ENCODE results near the gene OAS2. TPM values are rescaled to one million over a fixed set of nuclear protein-coding genes. Genes with fewer than 3 reads are reported as not detected.

Gene OAS2
- total and polyA plus RNA-seq, 10 of the 15 experiments (the other 5 are each of a cell fraction or from before 2014, with no cell fraction given) = 32.4 to 290 (median 90.2) TPM

DNA sequence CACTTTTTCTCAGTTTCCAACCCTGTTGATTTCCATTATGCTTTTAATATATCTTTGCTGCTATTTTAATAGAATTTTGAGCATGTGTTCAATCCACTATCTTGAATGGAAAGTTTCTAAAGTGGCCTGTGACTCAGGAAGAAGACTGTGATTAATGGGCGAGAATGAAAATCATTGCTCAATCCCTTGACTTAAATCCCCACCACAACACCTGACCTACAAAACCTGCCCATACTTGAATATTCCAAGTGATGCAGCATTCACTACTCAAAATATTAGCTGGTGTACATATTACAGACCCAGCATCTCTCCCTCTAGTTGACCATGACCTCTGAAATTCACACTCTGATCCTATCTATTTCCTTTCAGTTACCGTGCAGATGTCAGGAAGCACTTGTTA lies 41.4 kb upstream of the OAS2 start:
- 75% methylated on average over 2 of the region's 2 CpGs for WGBS (ENCODE audit: insufficient coverage, insufficient replicate concordance, low lambda C conversion rate, missing lambda C conversion rate)
- POLR2A ChIA-PET = interaction anchor here (0.8 to 2.1 kb wide), 5 partner anchors 12 to 41 kb away, joined by 3 to 16 read pairs (median 4); partner anchors contain the start of gene OAS2

More for the DNA sequence above, 41.4 kb upstream of the OAS2 start:
- DNase-seq (ENCODE audit: low read depth, low spot score) (no peak), ATAC-seq (no peak), FAIRE-seq (no peak)
- no peaks in the 10 kb centered on the region for H3K27me3 ChIP-seq (replicated peaks in 1 of 2; ENCODE audit: control insufficient read depth in 2 of 2, insufficient read depth in 2 of 2, low read length in 1 of 2)
- H3K36me3 ChIP-seq (ENCODE audit: control insufficient read depth in 2 of 2, insufficient read depth in 2 of 2, low read length in 1 of 2) = no peaks in the 10 kb centered on the region; a peak in 2 of 4 replicates
- ChIA-PET RAD21 (ENCODE audit: unreplicated experiment) (interaction anchor here (0.7 to 2.0 kb wide), 3 partner anchors 12 to 41 kb away, joined by 4 to 19 read pairs (median 14); partner anchors contain the start of genes OAS1 and OAS2), CTCF (interaction anchor here (1.4 to 2.0 kb wide), 4 partner anchors 9 to 36 kb away, joined by 3 to 16 read pairs (median 6); no protein-coding TSS in a partner anchor), SMC1A (ENCODE audit: uncharacterized antibody, unreplicated experiment) (interaction anchor here (0.8 to 3.4 kb wide), 5 partner anchors 11 to 56 kb away, joined by 3 to 27 read pairs (median 8); partner anchors contain the start of gene OAS1)
- no peak overlapping the region for H2AFZ ChIP-seq (ENCODE audit: control insufficient read depth, low read depth, low read length)
- H3K9me3 ChIP-seq (replicated peaks; ENCODE audit: control insufficient read depth, insufficient read depth, low read length) = no peaks in the 10 kb centered on the region
- H3K4me1 ChIP-seq (ENCODE audit: control insufficient read depth, insufficient read depth, low read length) = peaks cover 8% of the 10 kb centered on the region
- H3K4me2 ChIP-seq (ENCODE audit: control insufficient read depth, insufficient read depth) = no peak overlapping the region
- no TSS peak for BruUV-seq (replicated peaks)
- intact Hi-C loops (cut with micrococcal nuclease; ENCODE audit: unreplicated experiment) = no loop called here
- no peak overlapping the region for H3K27ac ChIP-seq (ENCODE audit: control insufficient read depth, insufficient read depth)
- peaks cover 24% of the 10 kb centered on the region for H3K79me2 ChIP-seq (ENCODE audit: control insufficient read depth, insufficient read depth, low read length)
- no peak overlapping the region for H3K9ac ChIP-seq (ENCODE audit: control insufficient read depth, insufficient read depth, low read length)
- no peak overlapping the region for H3K4me3 ChIP-seq
- no peak for TF ChIP-seq GABPA (IDR thresholded peaks at IDR 0.05; ENCODE audit: low read depth)
- no peak for TF ChIP-seq ESRRA (IDR thresholded peaks at IDR 0.05; ENCODE audit: low read length)
- no peak for TF ChIP-seq YBX1 (IDR thresholded peaks at IDR 0.05)
- no peak for TF ChIP-seq JUND (IDR thresholded peaks at IDR 0.05; ENCODE audit: low read depth, low read length)
- TF ChIP-seq ZZZ3 (IDR thresholded peaks at IDR 0.05; ENCODE audit: control insufficient read depth, insufficient read length, low read depth) = no peak
- TF ChIP-seq NBN (IDR thresholded peaks at IDR 0.05) = no peak
- TF ChIP-seq PAX5 (IDR thresholded peaks at IDR 0.05; ENCODE audit: borderline replicate concordance, low read depth, low read length) = no peak
- TF ChIP-seq, protein P1, sequence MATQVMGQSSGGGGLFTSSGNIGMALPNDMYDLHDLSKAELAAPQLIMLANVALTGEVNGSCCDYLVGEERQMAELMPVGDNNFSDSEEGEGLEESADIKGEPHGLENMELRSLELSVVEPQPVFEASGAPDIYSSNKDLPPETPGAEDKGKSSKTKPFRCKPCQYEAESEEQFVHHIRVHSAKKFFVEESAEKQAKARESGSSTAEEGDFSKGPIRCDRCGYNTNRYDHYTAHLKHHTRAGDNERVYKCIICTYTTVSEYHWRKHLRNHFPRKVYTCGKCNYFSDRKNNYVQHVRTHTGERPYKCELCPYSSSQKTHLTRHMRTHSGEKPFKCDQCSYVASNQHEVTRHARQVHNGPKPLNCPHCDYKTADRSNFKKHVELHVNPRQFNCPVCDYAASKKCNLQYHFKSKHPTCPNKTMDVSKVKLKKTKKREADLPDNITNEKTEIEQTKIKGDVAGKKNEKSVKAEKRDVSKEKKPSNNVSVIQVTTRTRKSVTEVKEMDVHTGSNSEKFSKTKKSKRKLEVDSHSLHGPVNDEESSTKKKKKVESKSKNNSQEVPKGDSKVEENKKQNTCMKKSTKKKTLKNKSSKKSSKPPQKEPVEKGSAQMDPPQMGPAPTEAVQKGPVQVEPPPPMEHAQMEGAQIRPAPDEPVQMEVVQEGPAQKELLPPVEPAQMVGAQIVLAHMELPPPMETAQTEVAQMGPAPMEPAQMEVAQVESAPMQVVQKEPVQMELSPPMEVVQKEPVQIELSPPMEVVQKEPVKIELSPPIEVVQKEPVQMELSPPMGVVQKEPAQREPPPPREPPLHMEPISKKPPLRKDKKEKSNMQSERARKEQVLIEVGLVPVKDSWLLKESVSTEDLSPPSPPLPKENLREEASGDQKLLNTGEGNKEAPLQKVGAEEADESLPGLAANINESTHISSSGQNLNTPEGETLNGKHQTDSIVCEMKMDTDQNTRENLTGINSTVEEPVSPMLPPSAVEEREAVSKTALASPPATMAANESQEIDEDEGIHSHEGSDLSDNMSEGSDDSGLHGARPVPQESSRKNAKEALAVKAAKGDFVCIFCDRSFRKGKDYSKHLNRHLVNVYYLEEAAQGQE (IDR thresholded peaks at IDR 0.05; ENCODE audit: low read depth, low read length) = no peak
- no peak for TF ChIP-seq SMARCA5 (IDR thresholded peaks at IDR 0.05)
- TF ChIP-seq HDAC6 (IDR thresholded peaks at IDR 0.05; ENCODE audit: unreplicated experiment) = no peak
- TF ChIP-seq, protein P2, sequence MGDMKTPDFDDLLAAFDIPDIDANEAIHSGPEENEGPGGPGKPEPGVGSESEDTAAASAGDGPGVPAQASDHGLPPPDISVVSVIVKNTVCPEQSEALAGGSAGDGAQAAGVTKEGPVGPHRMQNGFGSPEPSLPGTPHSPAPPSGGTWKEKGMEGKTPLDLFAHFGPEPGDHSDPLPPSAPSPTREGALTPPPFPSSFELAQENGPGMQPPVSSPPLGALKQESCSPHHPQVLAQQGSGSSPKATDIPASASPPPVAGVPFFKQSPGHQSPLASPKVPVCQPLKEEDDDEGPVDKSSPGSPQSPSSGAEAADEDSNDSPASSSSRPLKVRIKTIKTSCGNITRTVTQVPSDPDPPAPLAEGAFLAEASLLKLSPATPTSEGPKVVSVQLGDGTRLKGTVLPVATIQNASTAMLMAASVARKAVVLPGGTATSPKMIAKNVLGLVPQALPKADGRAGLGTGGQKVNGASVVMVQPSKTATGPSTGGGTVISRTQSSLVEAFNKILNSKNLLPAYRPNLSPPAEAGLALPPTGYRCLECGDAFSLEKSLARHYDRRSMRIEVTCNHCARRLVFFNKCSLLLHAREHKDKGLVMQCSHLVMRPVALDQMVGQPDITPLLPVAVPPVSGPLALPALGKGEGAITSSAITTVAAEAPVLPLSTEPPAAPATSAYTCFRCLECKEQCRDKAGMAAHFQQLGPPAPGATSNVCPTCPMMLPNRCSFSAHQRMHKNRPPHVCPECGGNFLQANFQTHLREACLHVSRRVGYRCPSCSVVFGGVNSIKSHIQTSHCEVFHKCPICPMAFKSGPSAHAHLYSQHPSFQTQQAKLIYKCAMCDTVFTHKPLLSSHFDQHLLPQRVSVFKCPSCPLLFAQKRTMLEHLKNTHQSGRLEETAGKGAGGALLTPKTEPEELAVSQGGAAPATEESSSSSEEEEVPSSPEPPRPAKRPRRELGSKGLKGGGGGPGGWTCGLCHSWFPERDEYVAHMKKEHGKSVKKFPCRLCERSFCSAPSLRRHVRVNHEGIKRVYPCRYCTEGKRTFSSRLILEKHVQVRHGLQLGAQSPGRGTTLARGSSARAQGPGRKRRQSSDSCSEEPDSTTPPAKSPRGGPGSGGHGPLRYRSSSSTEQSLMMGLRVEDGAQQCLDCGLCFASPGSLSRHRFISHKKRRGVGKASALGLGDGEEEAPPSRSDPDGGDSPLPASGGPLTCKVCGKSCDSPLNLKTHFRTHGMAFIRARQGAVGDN (IDR thresholded peaks at IDR 0.05) = no peak
- no peak for TF ChIP-seq NRF1 (conservative IDR thresholded peaks at IDR 0.05; ENCODE audit: low read depth, low read length)
- H4K20me1 ChIP-seq (ENCODE audit: control insufficient read depth, insufficient read depth) = no peaks in the 10 kb centered on the region
- in situ Hi-C loops (cut with MboI) = no loop called here
